Pons (tissue), 1 donor: ENCODE data around the gene DNAH10.

Source experiments
- DNase-seq: peaks from one replicate; pipeline ENCODE4 v3.0.0-alpha.2; 2016; ENCODE audit warnings: low spot score

The DNAH10 gene, protein sequence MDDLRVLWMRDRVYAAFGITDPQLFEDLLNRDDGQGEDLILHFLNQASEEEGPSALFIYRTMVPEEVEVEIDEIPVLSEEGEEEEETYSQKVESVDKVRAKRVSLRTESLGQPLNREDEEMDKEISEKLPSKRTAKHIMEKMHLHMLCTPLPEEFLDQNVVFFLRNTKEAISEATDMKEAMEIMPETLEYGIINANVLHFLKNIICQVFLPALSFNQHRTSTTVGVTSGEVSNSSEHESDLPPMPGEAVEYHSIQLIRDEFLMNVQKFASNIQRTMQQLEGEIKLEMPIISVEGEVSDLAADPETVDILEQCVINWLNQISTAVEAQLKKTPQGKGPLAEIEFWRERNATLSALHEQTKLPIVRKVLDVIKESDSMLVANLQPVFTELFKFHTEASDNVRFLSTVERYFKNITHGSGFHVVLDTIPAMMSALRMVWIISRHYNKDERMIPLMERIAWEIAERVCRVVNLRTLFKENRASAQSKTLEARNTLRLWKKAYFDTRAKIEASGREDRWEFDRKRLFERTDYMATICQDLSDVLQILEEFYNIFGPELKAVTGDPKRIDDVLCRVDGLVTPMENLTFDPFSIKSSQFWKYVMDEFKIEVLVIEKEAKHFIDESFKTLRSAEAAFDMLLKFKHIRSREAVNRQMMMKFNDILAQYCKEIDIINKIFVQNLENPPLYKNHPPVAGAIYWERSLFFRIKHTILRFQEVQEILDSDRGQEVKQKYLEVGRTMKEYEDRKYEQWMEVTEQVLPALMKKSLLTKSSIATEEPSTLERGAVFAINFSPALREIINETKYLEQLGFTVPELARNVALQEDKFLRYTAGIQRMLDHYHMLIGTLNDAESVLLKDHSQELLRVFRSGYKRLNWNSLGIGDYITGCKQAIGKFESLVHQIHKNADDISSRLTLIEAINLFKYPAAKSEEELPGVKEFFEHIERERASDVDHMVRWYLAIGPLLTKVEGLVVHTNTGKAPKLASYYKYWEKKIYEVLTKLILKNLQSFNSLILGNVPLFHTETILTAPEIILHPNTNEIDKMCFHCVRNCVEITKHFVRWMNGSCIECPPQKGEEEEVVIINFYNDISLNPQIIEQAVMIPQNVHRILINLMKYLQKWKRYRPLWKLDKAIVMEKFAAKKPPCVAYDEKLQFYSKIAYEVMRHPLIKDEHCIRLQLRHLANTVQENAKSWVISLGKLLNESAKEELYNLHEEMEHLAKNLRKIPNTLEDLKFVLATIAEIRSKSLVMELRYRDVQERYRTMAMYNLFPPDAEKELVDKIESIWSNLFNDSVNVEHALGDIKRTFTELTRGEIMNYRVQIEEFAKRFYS (N-terminal part only)

DNA sequence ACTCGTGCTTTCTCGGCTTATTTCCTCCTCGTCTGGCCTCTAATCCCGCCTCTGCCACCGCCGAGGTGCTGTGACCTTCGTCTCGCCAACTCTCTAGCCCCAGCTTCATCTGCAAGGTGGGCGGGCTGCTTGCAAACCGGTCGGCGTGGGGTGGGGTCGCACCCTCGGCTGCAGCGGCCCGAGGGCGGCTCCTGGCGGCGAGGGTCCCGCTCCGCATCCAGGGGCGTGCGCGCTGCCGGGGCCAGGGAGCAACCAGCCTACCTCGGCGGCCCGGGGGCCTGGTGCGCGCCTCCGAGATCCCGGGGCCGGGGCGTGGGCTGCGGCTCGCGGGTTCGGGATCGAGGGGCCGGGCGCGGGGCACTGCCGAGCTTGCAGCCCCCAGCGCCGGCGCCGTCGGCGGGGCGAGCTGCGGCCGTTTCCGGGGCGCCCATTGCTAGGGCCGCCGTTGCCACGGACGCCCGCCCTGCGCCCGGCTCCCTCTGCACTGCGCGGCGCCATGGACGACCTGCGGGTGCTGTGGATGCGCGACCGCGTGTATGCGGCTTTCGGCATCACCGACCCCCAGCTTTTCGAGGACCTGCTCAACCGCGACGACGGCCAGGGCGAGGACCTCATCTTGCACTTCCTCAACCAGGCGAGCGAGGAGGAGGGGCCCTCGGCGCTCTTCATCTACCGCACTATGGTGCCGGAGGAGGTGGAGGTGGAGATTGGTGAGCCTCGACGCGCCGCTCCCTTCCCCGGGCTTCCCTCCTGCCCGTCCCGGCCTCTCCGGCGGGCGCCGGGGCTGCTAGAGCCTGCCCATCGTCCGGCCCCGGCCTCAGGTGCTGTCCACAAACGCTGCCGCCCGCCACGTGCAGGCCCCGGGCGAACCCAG lies at the start of gene DNAH10:
TSS of gene DNAH10 (plus strand) at position 461 of the 874 bp plus-strand sequence. CDS start at position 497, 36 bp downstream.
- no peak for DNase-seq

DNA sequence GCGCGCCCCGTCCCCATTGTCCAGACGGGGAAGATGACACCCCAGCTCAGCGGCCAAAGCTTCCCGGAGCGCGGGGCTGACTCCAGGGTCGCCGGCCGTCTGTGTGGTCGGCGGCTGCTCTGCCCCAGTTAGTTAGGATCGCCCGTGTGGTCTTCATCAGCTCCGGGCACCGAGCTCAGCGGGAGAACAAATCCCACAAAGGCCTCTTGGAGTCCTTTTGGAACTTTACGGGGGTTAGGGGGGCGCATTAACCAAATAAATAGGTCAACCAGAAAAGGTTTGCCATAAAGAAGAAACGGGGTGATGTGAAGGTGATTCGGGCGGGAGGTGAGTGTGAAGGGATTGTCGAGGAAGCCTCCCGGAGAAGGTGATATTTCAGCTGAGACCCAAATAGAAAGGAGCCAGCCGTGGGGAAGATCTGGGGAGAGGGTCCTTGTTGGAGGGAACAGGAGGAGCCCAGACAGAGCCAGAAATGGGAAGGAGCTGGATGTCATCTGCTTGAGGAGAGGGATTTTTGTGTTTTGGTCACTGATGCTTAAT lies 49.3 kb upstream of the DNAH10 start:
- DNase-seq, result no peak

DNA sequence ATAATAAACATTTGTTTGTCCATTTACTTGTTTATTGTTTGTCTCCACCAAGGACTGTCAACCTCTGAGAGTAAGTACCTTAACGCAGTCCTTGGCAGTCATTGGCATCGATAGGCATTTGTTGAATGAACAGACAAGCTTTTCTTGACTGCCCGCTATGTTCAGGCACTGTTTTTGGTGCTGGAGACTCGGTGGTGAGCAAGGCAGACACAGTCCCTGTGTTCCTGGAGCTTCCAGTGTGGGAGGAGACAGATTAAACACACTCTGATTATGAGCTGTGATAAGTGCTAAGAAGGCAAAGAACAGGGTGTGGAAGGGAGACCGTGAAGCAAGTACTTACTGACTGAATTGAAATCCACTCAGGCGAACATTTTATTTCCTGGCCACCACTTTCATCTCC lies 48.7 kb upstream of the DNAH10 start:
- peak; percentile 18 for DNase-seq

DNA sequence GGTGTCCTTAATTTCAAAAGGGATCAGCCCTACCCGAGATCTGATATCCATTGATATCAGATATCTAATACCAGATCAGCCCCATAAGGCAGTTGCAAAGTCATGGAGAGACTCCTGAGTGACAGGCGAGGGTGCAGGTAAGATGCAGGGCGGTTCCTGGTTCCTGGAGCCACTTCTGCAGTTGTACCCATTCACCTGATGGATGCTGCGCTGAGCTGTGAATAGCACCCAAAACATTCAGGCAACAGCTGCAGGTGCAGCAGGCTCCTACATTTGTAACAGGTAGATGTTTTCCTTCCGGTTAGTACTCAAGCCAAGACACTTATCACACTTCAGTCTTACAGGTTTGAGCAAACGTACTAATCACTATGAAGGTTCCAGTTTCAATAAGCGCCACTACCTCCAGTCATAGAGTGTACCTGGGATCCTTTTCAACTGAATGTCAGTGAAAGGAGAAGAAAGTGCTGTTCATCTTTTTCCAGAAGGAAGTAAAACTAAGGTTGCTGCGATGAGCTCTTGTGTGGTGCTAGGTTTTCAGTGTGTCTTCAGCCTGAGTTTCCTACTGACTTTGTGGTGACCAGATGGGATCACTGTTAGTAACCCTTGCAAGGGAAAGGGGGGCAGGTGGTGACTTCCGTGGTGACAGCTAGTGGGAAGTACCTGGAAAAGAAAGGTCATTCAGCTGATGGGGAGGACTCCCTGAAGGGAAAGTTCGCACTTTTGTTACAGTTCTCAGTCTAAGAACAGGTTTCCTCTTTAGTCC lies 48.1 kb upstream of the DNAH10 start:
- DNase-seq, result no peak

DNA sequence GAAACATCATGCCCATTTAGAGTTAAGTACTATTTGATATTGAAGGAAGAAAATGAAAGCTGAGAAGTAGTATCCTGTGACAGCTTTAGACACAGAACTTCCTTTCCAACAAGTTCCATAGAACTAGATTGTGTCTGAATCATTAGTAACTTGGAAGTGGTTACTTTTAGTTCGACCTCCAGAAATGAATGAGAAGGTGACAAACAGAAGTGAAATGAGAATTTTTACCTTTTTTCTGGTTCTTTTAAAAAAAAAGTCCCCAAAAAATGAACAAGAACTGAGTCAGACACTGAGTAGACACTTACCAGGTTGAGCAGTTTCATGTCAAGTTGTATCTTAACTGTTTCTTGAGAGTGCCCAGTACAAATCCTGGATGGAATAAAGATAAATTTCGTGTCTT lies 46.9 kb upstream of the DNAH10 start:
- no peak for DNase-seq

DNA sequence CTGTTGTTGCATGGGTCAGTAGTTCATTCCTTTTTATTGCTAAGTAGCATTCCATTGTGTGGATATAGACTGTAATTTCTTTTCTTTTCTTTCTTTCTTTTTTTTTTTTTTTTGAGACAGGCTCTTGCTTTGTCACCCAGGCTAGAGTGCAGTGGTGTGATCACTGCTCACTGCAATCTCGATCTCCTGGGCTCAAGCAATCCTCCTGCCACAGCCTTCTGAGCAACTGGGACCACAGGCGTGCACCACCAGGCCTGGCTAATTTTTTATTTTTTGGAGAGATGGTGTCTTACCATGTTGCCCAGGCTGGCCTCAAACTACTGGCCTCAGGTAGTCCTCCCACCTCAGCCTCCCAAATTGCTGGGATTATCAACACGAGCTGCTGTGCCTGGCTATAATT lies 44.8 kb upstream of the DNAH10 start:
- DNase-seq, result no peak

DNA sequence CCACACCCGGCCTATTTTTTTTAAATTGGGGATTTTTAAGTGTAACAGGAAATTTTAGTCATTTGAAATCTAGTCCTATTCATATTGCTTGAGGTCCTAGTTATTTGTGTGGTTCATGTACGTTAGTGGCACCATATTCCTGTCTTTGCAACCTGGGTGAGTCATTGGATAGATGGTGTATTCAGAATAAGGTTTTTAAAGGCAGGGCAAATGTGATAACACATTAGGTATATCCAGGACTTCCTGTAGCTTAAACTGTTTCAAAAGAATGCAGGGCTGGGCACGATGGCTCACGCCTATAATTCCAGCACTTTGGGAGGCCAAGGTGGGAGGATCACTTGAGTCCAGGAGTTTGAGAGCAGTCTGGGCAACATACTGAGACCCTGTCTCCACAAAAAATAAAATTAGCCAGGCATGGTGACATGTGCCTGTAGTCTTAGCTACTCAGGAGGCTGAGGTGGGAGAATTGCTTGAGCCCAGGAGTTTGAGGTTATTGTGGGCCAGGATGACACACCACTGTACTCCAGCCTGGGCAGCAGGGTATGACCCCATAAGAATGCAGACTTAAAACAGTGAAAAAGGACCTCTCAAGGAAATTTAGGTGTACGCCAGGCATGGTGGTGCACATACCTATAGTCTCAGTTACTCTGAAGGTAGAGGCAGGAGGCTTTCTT lies 41.8 kb upstream of the DNAH10 start:
- no peak for DNase-seq

DNA sequence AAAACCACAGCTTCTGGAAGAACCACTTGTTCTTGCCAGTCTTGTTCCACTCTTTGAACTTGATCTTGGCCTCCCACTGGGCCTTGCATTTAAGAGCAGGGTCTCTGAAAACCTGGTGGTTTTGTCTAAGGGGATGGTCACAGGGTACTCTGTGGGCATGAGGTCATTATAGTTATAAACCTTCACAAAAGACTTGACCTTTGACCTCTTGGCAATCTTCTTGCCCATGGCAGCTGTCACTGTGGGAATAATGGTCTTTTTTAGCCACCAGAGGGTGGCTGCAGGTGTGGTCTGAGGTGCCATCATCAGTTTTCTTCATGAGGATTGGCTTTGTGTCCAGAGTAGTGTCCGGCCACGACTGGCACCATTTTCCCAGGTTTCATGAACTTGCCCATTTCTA lies 40.9 kb upstream of the DNAH10 start:
- DNase-seq, result no peak

DNA sequence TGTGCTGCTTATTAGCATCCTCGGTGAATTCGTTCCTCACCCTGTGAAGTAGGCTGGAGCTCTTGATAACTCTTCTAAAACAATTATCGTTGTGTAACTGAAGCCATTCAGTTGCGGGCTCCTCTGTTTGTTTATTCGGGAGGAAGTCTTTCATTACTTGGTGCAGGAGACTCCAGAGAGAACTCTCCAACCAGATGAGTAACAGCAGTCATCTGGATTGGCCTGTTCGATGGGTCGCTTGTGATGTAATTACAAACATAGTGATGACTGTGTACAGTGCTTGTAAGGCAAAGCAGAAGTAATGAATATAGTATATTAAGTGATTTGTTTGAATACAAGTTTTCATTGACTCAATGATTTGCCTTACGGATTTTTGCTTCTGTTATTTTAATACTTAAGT lies 39.1 kb upstream of the DNAH10 start:
- DNase-seq, result no peak

DNA sequence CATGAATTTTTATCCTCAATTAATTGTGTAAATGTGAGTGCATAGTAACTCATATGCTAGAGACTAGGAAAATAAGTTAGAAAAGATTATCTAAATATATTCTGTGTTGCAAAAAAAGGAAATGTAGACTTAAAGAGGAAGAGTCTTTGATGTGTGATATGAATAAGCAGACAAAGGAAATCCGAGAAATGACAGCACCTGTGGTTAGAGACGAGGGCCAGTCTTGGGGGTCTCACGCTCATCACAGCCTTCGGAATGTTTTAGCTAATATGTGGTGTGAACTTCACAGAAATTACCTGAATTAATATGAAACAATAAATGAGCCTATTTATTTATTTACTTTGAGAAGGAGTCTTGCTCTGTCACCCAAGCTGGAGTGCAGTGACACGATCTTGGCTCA lies 38.3 kb upstream of the DNAH10 start:
- no peak for DNase-seq

DNA sequence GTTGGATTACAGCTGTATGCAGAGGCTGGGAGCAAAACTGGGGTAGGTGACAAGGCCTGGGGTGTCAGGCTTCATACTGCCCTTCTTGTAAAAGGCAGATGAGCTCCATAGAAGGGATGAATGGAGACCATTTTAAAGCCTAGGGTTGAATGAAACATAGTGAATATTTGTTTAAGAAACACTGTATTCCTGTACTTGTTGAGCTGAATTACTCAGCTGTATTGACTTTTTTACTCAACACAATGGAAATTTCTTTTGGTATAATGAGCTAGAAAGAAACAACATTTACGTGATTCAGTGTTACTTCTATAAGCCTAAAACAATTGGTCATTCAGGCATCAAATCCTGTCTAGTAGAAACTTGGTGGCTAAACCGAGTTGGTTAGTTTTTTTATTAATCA lies 35.9 kb upstream of the DNAH10 start:
- DNase-seq, result peak; percentile 66

DNA sequence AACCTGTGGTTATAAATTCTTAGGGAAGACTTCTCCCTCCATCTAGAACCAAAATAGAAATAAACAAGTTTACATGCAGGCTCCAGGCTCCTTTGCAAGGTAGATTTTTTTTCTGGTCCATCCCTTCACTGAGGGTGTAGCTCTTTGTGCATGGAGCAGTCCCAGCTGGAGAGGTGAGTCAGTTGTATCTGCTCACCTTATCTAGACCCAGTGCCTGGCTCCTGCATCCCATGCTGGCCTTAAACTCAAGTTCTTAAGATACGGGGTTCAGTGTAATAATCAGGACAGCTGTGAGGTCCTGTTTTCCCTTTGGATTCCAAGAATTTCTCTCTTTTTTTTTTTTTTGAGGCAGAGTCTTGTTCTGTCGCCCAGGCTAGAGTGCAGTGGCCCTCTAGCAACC lies 35.1 kb upstream of the DNAH10 start:
- no peak for DNase-seq

DNA sequence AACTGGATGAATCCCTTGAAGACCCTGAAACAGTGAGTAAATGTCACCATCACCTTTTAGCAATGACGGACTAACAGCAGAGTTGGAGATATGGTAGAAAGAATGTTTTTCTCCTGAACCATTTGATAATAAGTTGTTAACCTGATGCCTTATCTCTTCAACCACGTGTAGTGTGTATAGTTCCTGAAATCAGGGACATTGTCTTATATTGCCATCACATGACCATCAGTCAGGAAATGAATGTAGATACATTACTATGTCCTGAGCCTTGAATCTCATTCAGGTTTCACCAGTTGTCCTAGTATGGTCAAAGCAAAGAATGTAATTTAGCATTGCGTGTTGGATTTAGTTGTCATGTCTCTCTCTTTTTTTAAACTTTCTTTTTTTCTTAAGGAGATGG lies 34.2 kb upstream of the DNAH10 start:
- no peak for DNase-seq

DNA sequence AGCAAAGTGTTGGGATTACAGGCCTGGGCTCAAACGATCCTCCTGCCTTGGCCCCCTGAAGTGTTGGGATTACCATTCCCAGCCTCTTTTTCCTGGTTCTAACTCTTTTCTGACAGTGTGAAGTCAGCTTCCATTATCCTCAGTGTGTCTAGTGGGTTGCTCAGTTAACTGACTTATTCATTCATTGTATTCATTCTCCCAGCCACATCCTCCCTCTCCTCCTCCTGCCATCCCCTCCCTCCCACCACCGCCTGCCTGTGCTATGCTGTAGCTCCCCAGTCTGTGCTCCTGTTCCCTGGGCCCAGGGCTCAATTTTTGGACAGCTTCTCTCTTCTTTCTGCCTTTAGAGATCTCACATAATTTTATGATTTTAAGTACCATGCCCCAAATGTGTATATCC lies 30.5 kb upstream of the DNAH10 start:
- peak; percentile 12 for DNase-seq

DNA sequence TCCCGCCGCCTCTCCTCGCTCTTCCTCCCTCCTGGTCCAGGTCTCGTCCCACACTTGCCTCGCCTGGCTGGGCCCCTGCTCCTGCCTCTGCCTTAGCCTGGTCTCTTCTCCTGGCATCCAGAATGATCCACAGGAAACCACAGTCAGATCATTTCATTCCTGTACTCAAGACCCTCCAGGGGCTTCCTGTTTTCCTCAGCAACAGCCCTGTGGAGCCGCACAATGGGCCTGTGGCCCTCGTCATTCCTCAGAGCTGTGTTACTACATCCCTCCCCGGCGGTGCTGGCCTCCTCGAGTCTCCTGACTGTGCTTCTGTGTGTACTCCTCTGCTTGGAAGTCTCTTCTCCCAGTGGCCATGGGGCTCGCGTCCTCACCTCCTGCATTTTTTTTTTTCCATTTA lies 29.9 kb upstream of the DNAH10 start:
- no peak for DNase-seq

DNA sequence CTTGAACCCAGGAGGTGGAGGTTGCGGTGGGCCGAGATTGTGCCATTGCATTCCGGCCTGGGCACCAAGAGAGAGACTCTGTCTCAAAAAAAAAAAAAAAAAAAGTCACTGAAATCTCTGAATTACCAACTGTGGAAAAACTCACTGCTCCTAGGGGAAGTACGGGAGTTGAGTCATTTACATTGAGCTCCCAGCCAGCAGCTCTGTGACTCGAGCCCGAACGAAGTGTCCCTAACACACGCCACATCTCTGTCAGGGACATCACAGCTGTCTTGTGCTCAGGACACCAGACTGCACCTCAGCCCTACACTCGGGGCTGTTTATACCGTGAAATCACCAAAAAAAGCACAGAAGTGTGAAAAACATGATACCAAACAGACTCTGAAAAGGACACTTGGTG lies 28.9 kb upstream of the DNAH10 start:
- DNase-seq, result no peak

DNA sequence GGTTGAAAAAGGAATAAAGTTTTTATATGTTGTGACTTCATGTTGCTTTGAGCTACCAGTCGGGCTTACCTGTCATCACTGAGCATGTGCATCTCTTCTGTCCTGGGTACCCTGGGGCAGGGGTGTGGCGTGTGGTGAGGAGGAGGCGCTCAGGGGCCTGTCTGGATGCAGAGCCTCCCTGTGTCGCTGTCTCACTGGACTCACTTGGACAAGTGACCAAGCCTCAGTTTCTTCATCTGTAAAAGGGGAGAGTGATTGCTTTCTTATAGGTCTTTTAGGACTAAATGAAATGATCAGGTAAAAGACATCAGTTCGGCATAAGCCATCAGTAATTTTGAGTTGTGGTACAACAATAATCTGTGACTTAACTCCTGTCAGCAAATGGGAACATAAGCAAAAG lies 27.8 kb upstream of the DNAH10 start:
- DNase-seq, result no peak

DNA sequence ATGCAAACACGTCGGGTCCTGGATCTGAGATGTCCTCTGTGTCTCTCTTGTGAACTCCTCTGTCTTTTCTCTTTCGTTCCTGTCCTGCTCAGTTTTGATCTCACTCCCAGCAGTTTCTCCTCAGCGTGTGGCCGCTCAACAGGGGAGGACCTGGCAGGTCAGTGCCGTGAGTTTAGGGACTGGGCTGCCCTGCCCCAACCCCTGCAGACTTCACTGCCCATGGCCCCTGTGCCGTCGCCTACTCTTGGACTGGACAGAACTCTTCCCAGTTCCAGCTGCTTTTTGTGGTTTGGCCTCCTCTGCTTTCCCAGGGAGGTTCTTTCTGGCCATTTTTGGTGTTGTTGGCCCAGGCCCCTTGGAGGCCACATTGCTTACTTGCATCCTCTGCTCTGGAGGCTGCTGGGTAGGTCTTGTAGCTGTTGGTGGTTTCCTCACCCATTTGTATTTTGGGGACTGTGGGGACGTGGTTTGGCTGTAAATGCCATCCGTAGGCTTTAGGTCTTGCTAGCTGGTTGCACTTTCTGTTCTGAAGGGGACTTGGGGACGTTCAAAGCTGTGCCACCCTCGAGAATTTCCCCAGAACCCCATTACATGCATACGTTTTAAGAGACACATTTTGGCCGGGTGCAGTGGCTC lies 20.0 kb upstream of the DNAH10 start:
- DNase-seq, result no peak

DNA sequence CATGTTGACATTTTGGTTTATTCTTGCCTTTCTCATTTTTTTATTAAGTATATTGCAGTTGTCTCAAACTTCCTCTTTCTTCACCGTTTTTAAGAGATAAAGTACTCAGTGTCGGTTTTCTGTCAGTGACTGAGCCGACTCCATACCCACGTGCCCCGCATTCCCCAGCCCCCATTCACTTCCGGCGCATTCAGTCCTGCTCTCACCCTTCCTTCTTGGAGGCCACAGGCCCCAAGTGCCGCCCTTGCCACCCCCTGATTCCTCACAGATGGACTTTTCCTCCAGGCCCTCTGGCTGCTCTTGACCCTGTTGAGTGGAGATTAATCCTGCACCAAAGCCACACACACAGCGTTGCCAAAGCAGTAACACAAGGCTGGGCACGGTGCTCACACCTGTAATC lies 19.1 kb upstream of the DNAH10 start:
- DNase-seq, result no peak
